Keratinocyte (primary cell): ENCODE measurements around the gene DOCK7.
"Not testable (repeated sequence)": the region's sequence is repeated elsewhere in the genome, so short reads cannot be mapped to it uniquely, and the experiment has no call there.

Source experiments
- EZH2 ChIP-seq: IDR thresholded peaks from one replicate; pipeline ENCODE4 v1.6.1; 2012; ENCODE audit warnings: inconsistent platforms, mild to moderate bottlenecking, low read length, moderate library complexity
- TF ChIP-seq, protein P1 (sequence below), 3 experiments: IDR thresholded peaks in 1 of 3; conservative IDR thresholded peaks in 1 of 3; optimal IDR thresholded peaks in 1 of 3; 2 replicates in 2 of 3; 3 replicates in 1 of 3; pipeline versions ENCODE3 to v1.5.1; 2011; ENCODE audit warnings: low read length in 3 of 3, mild to moderate bottlenecking in 3 of 3, moderate library complexity in 2 of 3, control low read depth in 1 of 3, inconsistent platforms in 1 of 3; ENCODE audit not compliant: insufficient read depth in 2 of 3; ENCODE audit errors: extremely low read depth in 1 of 3

- TF ChIP-seq, protein P1, sequence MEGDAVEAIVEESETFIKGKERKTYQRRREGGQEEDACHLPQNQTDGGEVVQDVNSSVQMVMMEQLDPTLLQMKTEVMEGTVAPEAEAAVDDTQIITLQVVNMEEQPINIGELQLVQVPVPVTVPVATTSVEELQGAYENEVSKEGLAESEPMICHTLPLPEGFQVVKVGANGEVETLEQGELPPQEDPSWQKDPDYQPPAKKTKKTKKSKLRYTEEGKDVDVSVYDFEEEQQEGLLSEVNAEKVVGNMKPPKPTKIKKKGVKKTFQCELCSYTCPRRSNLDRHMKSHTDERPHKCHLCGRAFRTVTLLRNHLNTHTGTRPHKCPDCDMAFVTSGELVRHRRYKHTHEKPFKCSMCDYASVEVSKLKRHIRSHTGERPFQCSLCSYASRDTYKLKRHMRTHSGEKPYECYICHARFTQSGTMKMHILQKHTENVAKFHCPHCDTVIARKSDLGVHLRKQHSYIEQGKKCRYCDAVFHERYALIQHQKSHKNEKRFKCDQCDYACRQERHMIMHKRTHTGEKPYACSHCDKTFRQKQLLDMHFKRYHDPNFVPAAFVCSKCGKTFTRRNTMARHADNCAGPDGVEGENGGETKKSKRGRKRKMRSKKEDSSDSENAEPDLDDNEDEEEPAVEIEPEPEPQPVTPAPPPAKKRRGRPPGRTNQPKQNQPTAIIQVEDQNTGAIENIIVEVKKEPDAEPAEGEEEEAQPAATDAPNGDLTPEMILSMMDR (optimal IDR thresholded peaks at IDR 0.05 in 1 of 3, IDR thresholded peaks at IDR 0.05 in 1 of 3, conservative IDR thresholded peaks at IDR 0.05 in 1 of 3; ENCODE audit: extremely low read depth in 1 of 3, insufficient read depth in 2 of 3, low read length in 3 of 3) = not testable (repeated sequence)
- TF ChIP-seq EZH2 = not testable (repeated sequence)
These were observed 120.3 kb downstream of the DOCK7 start for GRCh38 chr1:62567926-62568325.
